ENCODE results near the gene PACSIN1.

The PACSIN1 gene

GRCh38 chr6:34519971-34520644 is 54.2 kb downstream of the PACSIN1 start:
- DNase-seq (ENCODE audit: low spot score in 2 of 2) (no peak), ATAC-seq (ENCODE audit: low read depth) (no peak)
- Mint-ChIP-seq H3K36me3 (no peaks in the 10 kb centered on the region), H3K27ac (no peak overlapping the region), H3K27me3 (peaks cover 12% of the 10 kb centered on the region), H3K4me3 (no peak overlapping the region), H3K4me1 (peaks cover 2% of the 10 kb centered on the region), H3K9me3 (no peaks in the 10 kb centered on the region)

GRCh38 chr6:34520645-34521462 is 55.0 kb downstream of the PACSIN1 start:
- peaks cover 12% of the 10 kb centered on the region for H3K27me3 Mint-ChIP-seq
- H3K9me3 Mint-ChIP-seq = no peaks in the 10 kb centered on the region
- no peak for DNase-seq (ENCODE audit: low spot score in 2 of 2)
- no peak overlapping the region for H3K4me3 Mint-ChIP-seq
- peaks cover 2% of the 10 kb centered on the region for H3K4me1 Mint-ChIP-seq
- H3K36me3 Mint-ChIP-seq = no peaks in the 10 kb centered on the region
- H3K27ac Mint-ChIP-seq = no peak overlapping the region
- no peak for ATAC-seq (ENCODE audit: low read depth)

- Mint-ChIP-seq H3K36me3 (no peaks in the 10 kb centered on the region), H3K4me3 (no peak overlapping the region), H3K27me3 (peaks cover 12% of the 10 kb centered on the region), H3K4me1 (peaks cover 2% of the 10 kb centered on the region), H3K9me3 (no peaks in the 10 kb centered on the region), H3K27ac (no peak overlapping the region)
- DNase-seq (ENCODE audit: low spot score in 2 of 2) = no peak
- peak; percentile 26 for ATAC-seq (ENCODE audit: low read depth)
Observed at GRCh38 chr6:34521463-34522285, 55.8 kb downstream of the PACSIN1 start.

GRCh38 chr6:34522761-34523160 is 56.9 kb downstream of the PACSIN1 start:
- Mint-ChIP-seq H3K27ac (no peak overlapping the region), H3K27me3 (peaks cover 6% of the 10 kb centered on the region), H3K36me3 (no peaks in the 10 kb centered on the region), H3K4me1 (peaks cover 4% of the 10 kb centered on the region), H3K9me3 (no peaks in the 10 kb centered on the region), H3K4me3 (no peak overlapping the region)
- no peak for DNase-seq (ENCODE audit: low spot score in 2 of 2)
- no peak for ATAC-seq (ENCODE audit: low read depth)

- no peaks in the 10 kb centered on the region for H3K9me3 Mint-ChIP-seq
- ATAC-seq (ENCODE audit: low read depth) = no peak
- H3K4me3 Mint-ChIP-seq = no peak overlapping the region
- DNase-seq (ENCODE audit: low spot score in 2 of 2) = no peak
- peaks cover 5% of the 10 kb centered on the region for H3K27me3 Mint-ChIP-seq
- no peak overlapping the region for H3K27ac Mint-ChIP-seq
- no peaks in the 10 kb centered on the region for H3K36me3 Mint-ChIP-seq
- peaks cover 4% of the 10 kb centered on the region for H3K4me1 Mint-ChIP-seq
Observed at GRCh38 chr6:34523441-34524206, 57.7 kb downstream of the PACSIN1 start.

- no peak overlapping the region for H3K4me3 Mint-ChIP-seq
- peaks cover 4% of the 10 kb centered on the region for H3K4me1 Mint-ChIP-seq
- DNase-seq (ENCODE audit: low spot score in 2 of 2) (no peak), ATAC-seq (ENCODE audit: low read depth) (no peak)
- peaks cover 2% of the 10 kb centered on the region for H3K27me3 Mint-ChIP-seq
- H3K36me3 Mint-ChIP-seq = no peaks in the 10 kb centered on the region
- no peak overlapping the region for H3K27ac Mint-ChIP-seq
- H3K9me3 Mint-ChIP-seq = no peaks in the 10 kb centered on the region
Observed at GRCh38 chr6:34524499-34524898, 58.6 kb downstream of the PACSIN1 start.

- Mint-ChIP-seq H3K9me3 (no peaks in the 10 kb centered on the region), H3K4me3 (no peak overlapping the region), H3K27me3 (peaks cover 2% of the 10 kb centered on the region), H3K27ac (no peak overlapping the region), H3K36me3 (no peaks in the 10 kb centered on the region), H3K4me1 (peaks cover 4% of the 10 kb centered on the region)
- ATAC-seq (ENCODE audit: low read depth) (no peak), DNase-seq (ENCODE audit: low spot score in 2 of 2) (no peak)
Observed at GRCh38 chr6:34524971-34525370, 59.1 kb downstream of the PACSIN1 start.

GRCh38 chr6:34525431-34526175 is 59.7 kb downstream of the PACSIN1 start:
- Mint-ChIP-seq H3K36me3 (no peaks in the 10 kb centered on the region), H3K27ac (no peak overlapping the region), H3K27me3 (peaks cover 2% of the 10 kb centered on the region), H3K4me3 (no peak overlapping the region), H3K4me1 (peaks cover 4% of the 10 kb centered on the region), H3K9me3 (no peaks in the 10 kb centered on the region)
- ATAC-seq (ENCODE audit: low read depth) (no peak), DNase-seq (ENCODE audit: low spot score in 2 of 2) (no peak)

- peaks cover 4% of the 10 kb centered on the region for H3K4me1 Mint-ChIP-seq
- H3K27me3 Mint-ChIP-seq = no peaks in the 10 kb centered on the region
- no peaks in the 10 kb centered on the region for H3K9me3 Mint-ChIP-seq
- DNase-seq (ENCODE audit: low spot score in 2 of 2) (no peak), ATAC-seq (ENCODE audit: low read depth) (no peak)
- H3K36me3 Mint-ChIP-seq = no peaks in the 10 kb centered on the region
- H3K27ac Mint-ChIP-seq = no peak overlapping the region
- no peak overlapping the region for H3K4me3 Mint-ChIP-seq
Observed at GRCh38 chr6:34526241-34526972, 60.5 kb downstream of the PACSIN1 start.

- no peaks in the 10 kb centered on the region for H3K36me3 Mint-ChIP-seq
- H3K27me3 Mint-ChIP-seq = no peaks in the 10 kb centered on the region
- ATAC-seq (ENCODE audit: low read depth) = peak; percentile 97
- no peaks in the 10 kb centered on the region for H3K9me3 Mint-ChIP-seq
- DNase-seq (ENCODE audit: low spot score in 2 of 2) = peak; percentile 94 to 96
- peaks cover 4% of the 10 kb centered on the region for H3K4me1 Mint-ChIP-seq
- H3K4me3 Mint-ChIP-seq = peak overlapping the region; percentile 49
- peak overlapping the region; percentile 67 for H3K27ac Mint-ChIP-seq
Observed at GRCh38 chr6:34526992-34527728, 61.3 kb downstream of the PACSIN1 start.

GRCh38 chr6:34527751-34528670 is 62.1 kb downstream of the PACSIN1 start:
- no peak for ATAC-seq (ENCODE audit: low read depth)
- DNase-seq (ENCODE audit: low spot score in 2 of 2) = no peak
- Mint-ChIP-seq H3K36me3 (no peaks in the 10 kb centered on the region), H3K4me3 (peak overlapping the region; percentile 45), H3K27ac (peak overlapping the region; percentile 67), H3K9me3 (no peaks in the 10 kb centered on the region), H3K27me3 (no peaks in the 10 kb centered on the region), H3K4me1 (peaks cover 2% of the 10 kb centered on the region)

All from memory B cell (primary cell).